HG03045 (cell line): Measurements from ENCODE around the gene DDC.
"Not testable (repeated sequence)": the region's sequence is repeated elsewhere in the genome, so short reads cannot be mapped to it uniquely, and the experiment has no call there.

Experiments used
- ATAC-seq: cut with Tn5 transposase; IDR thresholded peaks from one replicate; pipeline ENCODE4 v1.9.1; 2021; ENCODE audit warnings: mild to moderate bottlenecking, moderate library complexity; ENCODE audit not compliant: unreplicated experiment

The DDC gene

GRCh38 chr7:50589364-50589763 is 24.2 kb upstream of the DDC start:
- ATAC-seq, result no peak

- no peak for ATAC-seq
Observed at GRCh38 chr7:50588937-50589336, 23.7 kb upstream of the DDC start.

GRCh38 chr7:50587737-50588136 is 22.5 kb upstream of the DDC start:
- no peak for ATAC-seq

- no peak for ATAC-seq
Observed at GRCh38 chr7:50584793-50585408, 19.7 kb upstream of the DDC start.

GRCh38 chr7:50584386-50584785 is 19.2 kb upstream of the DDC start:
- ATAC-seq, result no peak

GRCh38 chr7:50583295-50583694 is 18.1 kb upstream of the DDC start:
- not testable (repeated sequence) for ATAC-seq

GRCh38 chr7:50582271-50582670 is 17.1 kb upstream of the DDC start:
- not testable (repeated sequence) for ATAC-seq

GRCh38 chr7:50580666-50581065 is 15.5 kb upstream of the DDC start:
- ATAC-seq, result not testable (repeated sequence)

- no peak for ATAC-seq
Observed at GRCh38 chr7:50580057-50580456, 14.9 kb upstream of the DDC start.

- ATAC-seq, result not testable (repeated sequence)
Observed at GRCh38 chr7:50578105-50578504, 12.9 kb upstream of the DDC start.

- ATAC-seq, result no peak
Observed at GRCh38 chr7:50577569-50577968, 12.4 kb upstream of the DDC start.

- not testable (repeated sequence) for ATAC-seq
Observed at GRCh38 chr7:50576388-50576787, 11.2 kb upstream of the DDC start.

- no peak for ATAC-seq
Observed at GRCh38 chr7:50567715-50568261, 2.6 kb upstream of the DDC start.

- no peak for ATAC-seq
Observed at GRCh38 chr7:50565977-50566376, 772 bp upstream of the DDC start.

GRCh38 chr7:50565559-50565916 is 333 bp upstream of the DDC start:
- ATAC-seq, result no peak

GRCh38 chr7:50564171-50564570 is 1.0 kb downstream of the DDC start:
- no peak for ATAC-seq

- no peak for ATAC-seq
Observed at GRCh38 chr7:50562136-50562535, 3.1 kb downstream of the DDC start.

GRCh38 chr7:50560865-50561351 is 4.3 kb downstream of the DDC start:
- ATAC-seq, result no peak

- ATAC-seq, result no peak
Observed at GRCh38 chr7:50559881-50560280, 5.3 kb downstream of the DDC start.

- no peak for ATAC-seq
Observed at GRCh38 chr7:50558294-50559053, 6.7 kb downstream of the DDC start.

- no peak for ATAC-seq
Observed at GRCh38 chr7:50557099-50557498, 8.1 kb downstream of the DDC start.
